HK-2 (cell line): ENCODE measurements around the gene BORCS6.
A peak's percentile ranks its signal among the peaks of the same experiment; 100 is the strongest.

Experiments used
- DNase-seq: peaks from one replicate; pipeline ENCODE4 v3.0.0-alpha.2; 2018; ENCODE audit not compliant: unreplicated experiment

Gene BORCS6

DNA sequence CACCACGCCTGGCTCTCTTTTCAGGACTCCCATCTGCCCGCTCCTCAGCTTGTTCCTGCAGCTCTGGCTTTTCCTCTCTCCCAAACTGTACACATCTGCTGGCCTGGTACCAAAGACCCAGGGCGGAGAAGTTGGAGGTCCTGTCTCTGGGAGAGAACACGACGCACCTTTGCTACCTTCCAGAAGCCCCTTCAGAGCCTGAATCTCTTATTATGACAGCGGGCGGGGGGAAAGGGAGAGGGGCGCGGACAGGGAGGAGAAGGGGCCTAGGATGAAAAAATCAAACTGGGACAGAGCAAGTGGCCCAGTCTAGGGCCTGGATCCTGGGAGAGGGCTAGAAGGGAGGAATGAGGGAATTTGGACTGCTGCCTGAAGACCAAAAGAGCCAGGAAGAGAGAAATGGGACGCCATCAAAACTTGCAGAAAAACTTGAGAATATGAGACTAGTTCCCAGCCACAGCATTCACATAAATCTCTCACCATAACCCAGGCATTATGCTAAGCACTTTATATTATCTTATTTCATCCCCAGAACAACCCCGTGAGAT lies 35.3 kb downstream of the BORCS6 start:
- DNase-seq: no peak

DNA sequence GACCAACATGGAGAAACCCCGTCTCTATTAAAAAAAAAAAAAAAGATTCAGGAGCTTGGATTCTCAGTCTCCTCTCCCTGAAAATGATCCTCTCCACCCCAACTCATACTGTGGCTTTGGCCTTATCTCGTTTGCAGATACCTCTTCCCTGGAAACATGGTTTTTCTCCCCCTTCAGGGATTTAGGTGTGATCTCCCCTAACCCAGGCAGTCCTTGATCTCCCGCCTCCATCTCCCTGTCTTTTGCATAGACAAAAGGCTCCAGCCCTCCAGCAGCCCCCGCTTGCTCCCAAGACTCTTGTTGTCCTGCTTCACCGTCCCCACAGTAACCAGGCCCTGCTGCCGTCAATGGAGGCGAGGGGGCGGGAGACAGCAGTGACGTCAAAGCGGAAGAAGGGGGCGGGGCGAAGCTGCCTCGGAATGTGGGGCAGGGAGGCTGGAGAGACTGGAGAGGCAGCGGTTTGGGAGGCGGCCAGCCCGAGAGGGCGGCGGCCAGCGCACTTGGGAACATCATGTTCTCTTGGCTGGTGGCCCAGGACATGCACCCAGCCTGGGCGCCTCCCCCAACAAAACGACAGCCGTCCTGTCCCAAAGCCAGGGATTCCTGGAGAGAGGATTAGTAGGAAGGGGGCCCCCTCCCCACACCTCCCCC lies 35.9 kb downstream of the BORCS6 start:
- peak; percentile 99 for DNase-seq

DNA sequence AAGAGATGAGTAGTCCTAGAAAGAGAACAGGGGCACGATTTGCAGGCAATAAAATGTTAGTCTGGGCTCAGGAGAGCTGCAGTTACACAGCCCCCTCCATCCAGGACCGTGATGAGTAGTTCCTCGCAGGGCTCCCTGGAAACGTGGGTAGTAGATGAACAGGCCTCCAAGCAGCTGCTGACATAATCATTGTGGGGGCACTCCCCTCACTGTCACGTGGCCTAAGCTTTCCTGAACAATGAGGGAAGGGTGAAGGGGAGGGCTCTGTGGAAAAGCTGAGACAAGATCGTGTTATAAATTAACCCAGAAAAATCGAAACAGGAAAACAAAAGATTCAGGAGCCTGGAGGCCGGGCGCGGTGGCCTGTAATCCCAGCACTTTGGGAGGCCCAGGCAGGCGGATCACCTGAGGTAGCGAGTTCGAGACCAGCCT lies 36.4 kb downstream of the BORCS6 start:
- DNase-seq: peak; percentile 93

DNA sequence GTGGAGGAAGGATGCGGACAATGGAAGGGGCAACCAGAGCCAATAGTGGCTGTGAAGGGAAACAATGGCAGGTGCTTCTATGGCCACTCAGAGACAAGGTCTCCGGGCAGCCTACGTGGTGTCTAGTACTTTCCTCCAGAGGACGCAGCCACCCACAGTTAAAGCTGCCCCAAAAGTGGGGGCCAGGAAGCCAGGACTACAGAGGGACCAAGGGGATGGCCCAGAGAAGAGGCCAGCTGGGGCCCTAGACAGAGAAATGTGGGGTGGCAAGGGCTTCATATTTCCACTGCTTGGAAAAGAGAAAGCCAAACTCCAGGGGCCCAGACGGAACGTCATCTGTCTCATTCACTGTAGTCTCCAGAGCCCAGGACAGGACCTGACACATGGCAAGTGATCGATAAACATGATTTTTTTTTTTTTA lies 36.9 kb downstream of the BORCS6 start:
- peak; percentile 17 for DNase-seq

DNA sequence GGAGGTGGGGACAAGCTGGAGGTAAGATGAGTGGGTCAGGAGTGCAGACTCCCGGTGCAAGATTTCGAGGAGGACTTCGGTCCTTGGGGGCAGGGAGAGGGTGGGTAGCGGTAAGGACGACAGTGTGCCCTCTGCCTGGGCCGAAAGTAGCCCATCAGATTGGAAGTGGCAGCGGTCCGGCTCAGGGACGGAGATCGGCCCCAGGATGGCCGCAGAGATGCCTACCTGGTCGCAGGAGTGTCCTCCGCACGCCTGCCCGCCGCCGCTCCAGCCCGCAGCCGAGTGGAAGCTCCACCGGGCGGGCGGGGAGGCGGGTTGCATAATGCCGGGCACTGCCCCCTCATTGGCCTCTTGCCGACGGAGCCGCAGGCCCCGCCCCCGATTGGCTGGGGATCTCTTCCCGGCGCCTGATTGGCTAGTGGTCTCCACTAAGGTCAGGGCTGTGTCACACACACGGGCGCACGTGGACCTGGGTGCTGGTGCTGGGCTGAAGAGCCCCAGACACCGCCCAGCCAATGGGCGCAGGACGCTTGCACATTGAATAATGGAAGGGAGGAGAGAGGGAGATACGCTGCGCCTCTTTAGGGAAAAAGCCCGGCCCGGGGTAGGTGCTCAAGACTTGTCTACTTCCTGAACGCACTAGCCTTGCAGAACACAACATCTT lies 37.7 kb downstream of the BORCS6 start, which contains the start of gene PER1:
TSS of gene PER1 (minus strand) at position 293 of the 664 bp plus-strand sequence. CDS start 1,698 bp downstream, outside the sequence.
- peak; percentile 97 for DNase-seq

DNA sequence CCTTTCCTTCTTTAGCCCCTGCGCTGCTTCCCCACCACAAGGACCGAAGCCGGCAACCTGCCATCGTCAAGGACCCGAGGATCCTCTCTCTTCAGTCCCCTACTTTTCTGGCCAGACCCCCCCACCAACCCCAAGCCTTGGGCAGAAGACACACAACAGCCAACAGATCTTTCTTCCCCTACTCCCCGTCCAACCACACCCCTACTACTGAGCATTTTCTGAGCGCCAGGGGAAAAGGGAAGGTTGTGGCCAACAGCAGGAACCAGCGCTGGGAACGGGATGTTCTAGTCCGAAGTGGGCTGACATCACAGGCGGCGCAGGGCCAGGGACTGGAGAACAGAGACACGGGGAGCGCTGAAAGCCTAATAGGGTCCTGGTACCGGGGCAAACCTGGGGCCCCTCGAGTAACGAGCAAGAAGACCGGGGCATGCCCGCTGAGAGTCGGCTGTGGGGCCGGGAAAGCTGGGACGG lies 38.3 kb downstream of the BORCS6 start:
- peak; percentile 60 for DNase-seq

DNA sequence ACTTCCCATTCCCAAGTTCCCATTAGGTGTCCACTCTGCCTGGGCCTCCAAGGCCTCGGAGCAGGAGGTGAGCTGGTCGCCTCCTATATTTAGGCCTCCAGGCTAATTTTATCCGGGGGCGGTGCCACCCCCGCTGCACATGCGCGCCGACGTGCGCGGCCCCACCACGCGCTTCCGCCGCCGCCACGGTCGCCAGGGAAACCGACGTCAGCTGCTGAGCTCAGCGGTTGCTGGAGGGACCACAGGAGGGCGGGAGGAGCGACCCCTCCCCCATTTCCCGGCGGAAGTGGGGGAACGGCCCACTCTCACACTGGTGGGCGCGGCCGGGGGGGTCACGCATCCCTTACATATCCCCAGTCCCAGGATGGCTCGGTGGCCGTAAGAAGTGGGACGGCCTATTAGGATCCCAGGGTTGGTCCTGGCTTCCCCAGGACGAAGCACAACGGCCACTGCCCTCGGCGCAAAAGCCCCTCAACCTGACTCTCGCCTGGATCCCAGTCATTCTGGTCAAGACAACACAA lies 38.8 kb downstream of the BORCS6 start:
- DNase-seq: peak; percentile 89

DNA sequence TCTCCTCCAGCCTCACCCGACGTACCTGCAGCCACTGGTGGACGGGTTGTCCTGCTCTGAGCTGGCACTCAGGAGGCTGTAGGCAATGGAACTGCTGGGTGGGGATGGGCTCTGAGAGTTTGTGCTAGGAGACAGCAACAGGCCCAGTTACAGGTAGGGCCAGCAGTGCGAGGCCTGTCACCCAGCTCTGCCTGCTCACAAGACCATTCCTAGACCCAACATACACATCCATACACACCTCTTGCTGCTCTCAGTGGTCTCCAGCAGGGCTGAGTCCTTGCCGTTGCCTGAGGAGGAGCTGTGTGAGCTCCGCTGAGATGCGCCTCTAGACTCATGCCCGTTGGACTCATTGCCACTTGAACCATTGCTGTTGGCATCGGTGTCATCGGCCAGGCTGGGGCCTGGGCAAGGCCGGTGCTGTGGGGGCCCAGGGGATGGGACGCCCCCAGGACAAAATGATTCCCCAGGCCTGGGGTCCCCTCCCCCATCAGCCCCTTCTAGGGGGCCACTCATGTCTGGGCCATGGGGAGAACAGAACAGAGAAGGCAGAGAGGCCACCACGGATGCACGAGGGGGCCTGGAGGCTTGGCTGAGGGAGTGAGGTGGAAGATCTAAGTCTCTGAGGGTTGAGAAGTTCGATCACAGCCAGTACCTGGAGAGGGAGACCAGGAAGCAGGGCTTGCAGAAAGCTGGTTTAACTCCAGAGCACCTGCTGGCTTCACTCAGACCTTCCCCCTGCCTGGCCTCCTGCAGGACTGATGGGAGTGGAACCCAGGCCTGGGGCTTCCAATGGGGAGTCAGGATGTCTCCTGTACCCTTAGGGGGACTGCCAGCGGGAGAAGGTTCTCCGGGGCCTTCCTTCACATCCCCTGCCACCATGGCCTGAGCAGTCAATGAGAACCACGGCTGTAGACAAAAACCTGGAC lies 39.5 kb downstream of the BORCS6 start:
- no peak for DNase-seq

DNA sequence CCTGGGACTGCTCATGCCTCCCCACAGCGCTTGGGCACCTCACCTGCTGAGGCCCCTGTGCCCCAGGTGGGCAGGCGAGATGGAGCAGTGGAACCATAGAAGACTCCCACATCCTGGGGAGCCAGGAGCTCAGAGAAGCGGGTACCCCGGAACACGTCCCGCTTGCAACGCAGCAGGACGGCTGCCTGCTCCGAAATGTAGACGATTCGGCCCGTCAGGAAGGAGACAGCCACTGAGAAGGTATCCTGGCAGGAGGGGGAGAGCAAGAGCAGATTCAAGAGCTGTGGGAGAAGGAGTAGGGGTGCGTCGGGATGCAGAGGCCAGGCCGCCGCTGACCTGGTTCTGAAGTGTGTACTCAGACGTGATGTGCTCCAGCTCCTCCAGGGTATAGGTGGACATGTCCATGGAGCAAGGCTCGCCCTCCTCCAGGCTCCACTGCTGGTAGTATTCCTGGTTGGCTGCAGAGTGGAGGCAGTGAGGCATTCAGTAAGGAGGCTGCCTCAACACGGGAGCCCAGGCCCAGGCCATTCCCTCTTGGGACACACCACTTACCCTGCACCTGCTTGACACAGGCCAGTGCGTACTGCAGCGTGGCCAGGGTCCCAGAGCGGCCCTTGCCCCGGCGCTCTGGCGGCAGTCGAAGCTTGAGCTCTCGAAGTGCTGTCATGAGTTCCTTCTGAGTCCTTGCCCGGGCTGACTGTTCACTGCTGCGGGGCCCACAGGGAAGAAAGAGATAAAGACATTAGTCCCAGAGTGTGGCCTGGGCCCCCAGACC lies 40.4 kb downstream of the BORCS6 start:
- DNase-seq: no peak

DNA sequence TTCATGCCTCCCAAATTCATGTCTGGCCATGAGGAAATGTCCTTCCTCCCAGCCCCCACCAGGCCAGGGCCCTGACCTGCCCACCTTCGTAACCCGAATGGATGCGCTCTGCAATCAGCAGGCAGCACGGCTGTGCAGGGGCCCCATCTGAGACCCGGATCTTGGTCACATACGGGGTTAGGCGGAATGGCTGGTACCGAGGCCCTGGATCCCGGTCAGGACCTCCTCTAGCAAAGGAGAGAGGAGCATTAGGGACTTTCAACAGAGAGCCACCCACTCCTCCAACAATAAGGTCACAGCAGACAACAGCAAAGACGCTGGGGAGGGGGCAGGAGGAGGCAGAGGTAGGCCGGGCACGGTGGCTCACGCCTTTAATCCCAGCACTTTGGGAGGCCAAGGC lies 41.4 kb downstream of the BORCS6 start:
- no peak for DNase-seq

DNA sequence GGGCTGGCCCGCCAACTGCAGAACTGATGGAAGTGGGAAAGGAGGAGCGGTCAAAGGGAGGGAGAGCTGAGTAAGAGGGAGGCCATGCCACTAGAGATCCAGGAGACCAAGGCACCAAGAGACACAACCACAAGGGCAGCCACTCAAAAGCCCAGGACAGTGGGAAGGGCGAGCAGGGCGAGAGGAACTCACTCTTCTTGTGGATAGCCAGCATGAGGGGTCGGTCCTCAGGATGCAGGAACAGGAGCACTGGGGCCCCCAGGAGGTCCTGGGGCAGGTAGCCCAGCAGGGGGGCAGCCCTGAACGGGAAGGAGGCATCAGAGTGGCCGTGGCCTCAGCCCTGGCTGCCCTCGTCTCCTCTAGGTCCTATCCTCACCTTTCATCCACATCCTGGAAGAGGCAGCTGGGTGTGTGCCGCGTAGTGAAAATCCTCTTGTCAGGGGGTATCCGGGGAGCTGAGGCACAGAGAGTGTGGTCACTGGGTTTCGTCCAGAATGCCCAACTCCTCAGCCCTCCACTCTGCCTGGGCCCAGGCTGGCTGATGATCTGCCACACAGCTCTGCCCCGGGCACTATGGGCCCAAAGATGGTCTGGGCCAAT lies 42.1 kb downstream of the BORCS6 start:
- no peak for DNase-seq

DNA sequence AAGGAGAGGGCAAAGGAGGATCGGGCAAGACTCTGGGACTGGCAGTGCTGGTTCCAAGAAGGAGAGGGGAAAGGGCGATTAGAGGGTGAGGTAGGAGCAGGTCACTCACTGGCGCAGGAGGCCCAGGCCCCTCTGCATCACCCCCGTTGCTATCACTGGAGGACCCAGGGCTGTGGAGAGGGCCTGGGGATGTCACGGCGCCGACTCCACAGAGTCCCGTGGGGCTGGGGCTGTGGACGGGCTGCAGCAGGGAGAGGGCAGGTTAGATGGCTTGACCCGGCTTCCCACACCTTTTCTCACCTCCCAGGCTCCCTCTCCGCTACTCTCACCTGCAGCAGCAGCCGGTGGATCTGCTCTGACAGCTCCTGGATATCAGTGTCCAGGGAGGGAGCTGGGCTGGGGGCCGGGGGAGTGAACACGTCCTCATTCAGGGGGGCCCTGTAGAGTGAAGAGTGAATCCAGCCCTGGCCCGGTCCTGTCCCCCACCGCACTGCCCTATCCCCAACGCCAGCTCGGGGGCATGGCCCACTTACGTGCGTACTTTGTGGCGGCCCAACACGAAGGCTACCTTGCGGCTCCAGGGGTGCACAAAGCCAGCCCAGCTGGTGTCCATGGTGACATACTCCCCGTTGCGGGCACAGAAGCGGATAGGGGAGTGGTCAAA lies 42.7 kb downstream of the BORCS6 start:
- no peak for DNase-seq

DNA sequence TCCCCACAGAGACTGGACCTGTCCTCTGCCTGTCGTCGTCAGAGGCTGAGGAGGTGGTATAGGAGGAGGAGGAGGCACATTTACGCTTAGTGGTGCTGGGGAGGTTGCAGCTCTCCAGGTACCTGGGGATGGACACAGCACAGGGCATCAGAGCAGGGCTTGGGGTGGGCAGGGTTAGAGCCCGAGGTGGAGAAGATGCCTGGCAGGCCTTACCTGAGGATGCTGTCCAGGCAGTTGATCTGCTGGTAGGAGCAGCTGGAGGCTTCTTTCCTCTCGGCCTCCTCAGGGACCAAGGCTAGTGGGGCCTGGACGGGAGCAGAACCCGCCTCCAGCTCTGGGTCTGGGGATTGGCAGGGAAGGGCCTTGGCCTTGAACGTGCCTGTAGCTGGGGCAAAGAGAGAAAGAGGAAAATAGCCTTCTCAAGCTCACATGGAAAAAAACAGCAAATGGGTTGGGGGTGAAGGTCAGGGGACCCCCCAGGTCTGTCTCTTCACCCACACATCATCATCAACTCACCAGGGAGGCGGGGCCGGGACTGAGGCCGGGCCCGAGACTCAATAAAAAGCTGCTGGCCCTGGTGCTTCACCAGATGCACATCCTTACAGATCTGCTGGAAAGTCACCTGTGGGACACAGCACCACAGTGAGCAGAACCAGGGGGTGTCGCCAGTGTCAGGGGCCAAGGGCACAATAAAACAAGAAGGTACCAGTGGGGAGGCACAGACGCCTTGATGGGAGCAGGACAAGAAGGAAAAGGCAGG lies 43.4 kb downstream of the BORCS6 start:
- no peak for DNase-seq

DNA sequence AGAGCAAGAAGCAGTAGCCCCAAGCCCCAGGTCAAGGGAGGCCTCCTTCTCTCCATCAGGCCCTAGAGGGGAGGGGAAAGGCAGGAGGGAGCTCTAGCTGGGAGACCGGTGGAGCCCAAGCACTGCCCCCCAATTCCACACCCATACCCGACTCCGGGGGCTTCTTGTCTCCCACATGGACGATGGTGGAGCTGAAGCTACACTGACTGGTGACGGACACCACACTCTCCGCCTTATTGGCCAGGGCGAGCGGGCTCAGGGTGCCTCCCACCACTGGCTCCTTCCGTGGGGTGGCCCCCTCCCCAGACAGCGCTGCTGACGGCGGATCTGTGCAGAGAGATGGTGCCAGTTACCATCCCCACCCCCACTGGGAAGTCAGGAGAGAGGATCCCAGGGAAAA lies 44.2 kb downstream of the BORCS6 start:
- DNase-seq: no peak

DNA sequence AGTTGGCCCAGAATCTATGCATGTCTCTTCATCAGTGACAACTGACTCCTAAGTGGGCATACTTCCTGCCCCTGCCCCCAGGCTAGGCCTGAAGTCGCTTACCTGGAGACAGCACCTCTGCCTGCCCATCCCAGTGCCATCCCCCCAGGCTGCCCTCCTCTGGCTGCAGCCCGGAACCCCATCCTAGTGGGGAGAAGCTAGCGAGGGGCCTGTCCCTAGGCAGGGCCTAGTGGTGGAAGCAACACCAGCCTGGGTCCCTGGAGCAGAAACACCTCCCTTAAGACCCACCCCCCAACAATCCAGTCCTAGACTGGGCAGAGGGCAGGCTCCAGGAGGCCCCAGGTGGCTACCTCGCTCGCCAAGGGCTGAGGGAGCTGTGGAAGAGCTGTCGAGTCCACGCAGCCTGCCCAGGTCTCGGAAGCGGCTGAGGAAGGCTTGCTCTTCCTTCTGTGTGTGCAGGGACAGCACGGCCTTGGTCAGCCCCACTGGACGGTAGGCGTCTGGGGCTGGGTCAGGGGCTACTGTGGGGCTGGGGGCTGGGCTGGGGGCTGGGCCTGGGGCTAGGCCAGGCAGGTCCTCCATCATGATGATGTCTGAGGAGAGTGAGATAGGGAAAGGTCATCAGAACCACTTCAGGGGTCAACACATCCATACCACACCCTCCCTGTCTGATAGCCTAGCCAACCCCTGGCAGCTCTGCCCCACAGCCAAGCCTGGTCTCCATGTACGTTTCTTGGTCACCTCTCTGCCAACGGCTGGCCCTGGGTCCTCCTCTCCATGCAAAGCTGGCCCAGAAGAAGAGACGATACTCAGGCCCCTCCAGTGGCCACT lies 45.4 kb downstream of the BORCS6 start:
- DNase-seq: no peak

DNA sequence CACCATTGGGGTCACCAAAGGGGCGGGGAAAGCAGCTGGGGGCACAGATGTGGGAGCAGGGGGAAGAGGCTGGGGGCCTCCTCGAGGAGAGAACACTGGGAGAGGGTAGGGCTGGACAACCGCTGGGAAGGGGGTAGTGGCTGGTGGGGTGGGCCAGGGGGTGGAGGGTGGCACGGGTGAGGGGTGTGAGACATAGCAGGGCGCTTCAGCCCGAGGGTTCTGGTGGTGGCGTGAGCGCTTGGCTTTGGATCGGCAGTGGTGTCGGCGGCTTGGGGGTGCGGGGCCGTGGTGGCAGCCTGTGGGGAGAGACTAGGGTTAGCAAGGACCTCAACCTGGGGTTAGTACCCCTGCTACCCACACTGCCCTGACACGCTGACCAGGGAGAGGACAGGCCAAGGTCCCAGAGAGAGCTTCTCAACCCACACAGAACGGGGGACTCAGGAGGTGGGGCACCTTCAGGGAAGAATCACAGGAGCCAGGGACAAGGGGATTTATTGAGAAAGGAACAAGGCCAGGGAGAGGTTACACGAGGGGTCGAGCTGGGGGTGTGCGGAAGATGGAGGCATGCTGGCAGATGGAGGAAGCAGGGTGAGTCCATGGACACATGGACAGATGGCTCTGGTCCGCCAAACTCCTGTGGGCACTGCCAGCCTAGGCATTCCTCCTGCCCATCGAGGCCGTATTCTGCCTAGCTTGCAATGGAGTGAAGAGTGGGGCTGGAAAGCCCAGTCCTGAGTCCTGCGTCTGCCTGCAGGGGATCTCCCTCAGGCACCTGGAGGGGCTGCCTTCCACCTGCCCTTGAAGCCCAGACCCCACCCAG lies 46.2 kb downstream of the BORCS6 start:
- DNase-seq: no peak

DNA sequence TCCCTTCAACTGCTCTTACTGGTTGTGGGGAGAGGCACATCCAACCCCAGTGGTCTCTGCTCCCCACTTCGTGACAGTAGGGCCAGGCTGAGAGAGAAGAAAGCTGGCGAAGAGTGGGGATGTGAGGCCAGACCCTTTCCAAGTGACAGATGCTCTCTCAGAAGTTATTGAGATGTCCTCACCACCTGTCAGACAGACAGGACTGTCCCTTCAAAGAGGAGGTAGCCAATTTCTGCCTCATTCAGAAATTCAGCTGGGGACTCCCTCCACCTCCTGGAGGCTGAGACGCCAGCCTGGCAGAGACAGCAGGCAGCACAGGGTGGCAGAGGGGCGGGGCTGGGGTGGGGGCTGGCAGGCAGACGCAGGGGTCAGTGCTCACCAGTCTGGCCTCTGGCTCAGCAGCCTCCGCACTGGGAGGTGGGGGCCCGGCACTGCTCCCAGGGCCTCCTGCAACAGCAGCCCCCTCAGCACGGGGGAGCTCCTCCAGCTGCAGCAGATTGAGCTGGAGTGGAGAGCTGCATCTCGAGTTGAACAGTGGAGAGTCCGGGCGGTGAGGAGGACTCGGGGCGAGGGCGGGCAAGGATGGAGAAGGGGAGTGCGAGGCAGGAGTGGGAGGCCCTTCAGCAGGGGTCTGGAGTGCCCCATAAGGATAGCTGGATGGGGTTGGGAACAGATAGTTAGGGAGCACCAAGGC lies 46.9 kb downstream of the BORCS6 start:
- DNase-seq: no peak
